Measurements from ENCODE around the gene GOLGA6C.

Gene GOLGA6C

DNA sequence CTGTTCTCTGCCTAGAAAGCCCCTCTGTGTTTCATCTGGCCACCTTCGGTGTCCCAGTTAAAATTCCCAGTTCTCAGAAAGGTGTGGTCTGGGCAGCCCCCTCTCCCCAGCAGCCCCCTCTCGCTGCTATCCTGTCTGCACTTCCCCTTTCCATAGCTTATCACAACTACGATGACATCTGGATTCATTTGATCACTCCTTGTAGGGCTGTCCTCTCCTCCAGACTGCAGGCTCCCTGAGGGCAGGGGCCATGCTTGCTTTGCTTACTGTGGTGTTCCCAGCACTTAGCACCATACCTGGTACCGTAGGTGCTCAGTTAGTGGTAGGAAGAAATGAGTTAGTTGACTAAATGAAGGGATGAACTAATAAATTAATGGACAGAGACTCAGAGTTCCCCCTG lies 26.3 kb upstream of the GOLGA6C start:
- TF ChIP-seq, protein P1, sequence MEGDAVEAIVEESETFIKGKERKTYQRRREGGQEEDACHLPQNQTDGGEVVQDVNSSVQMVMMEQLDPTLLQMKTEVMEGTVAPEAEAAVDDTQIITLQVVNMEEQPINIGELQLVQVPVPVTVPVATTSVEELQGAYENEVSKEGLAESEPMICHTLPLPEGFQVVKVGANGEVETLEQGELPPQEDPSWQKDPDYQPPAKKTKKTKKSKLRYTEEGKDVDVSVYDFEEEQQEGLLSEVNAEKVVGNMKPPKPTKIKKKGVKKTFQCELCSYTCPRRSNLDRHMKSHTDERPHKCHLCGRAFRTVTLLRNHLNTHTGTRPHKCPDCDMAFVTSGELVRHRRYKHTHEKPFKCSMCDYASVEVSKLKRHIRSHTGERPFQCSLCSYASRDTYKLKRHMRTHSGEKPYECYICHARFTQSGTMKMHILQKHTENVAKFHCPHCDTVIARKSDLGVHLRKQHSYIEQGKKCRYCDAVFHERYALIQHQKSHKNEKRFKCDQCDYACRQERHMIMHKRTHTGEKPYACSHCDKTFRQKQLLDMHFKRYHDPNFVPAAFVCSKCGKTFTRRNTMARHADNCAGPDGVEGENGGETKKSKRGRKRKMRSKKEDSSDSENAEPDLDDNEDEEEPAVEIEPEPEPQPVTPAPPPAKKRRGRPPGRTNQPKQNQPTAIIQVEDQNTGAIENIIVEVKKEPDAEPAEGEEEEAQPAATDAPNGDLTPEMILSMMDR (IDR thresholded peaks at IDR 0.05; ENCODE audit: extremely low read depth, missing control alignments): no peak
- DNase-seq (ENCODE audit: low spot score): no peak

DNA sequence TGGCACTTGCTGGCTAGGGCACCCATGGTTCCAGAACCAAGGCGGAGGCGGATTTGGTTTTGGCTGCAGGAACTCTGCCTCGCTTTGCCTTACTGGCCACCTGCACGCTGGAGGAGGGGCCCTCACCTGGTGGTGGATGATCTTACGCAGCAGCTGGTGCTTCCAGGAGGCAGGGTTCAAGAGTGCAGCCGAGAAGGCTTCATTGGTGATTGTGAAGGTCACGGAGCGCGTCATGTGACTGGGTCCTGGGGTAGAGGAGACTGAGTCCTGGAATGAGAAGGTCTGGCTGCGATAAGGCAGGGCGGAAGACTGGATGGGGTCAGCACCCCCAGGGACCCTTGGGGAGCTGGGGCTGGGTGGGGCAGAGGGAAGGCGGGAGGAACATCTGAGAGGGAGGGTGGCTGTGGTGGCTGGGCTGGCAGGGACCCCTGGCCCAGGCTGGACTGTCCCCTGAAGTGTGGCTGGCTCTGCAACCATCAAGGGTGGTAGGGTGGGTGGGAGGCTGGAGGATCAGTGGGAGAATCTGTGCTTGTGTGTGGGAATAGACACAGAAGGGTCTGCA lies 25.8 kb upstream of the GOLGA6C start:
- TF ChIP-seq, protein P1 (IDR thresholded peaks at IDR 0.05; ENCODE audit: extremely low read depth, missing control alignments): no peak
- DNase-seq (ENCODE audit: low spot score): no peak

DNA sequence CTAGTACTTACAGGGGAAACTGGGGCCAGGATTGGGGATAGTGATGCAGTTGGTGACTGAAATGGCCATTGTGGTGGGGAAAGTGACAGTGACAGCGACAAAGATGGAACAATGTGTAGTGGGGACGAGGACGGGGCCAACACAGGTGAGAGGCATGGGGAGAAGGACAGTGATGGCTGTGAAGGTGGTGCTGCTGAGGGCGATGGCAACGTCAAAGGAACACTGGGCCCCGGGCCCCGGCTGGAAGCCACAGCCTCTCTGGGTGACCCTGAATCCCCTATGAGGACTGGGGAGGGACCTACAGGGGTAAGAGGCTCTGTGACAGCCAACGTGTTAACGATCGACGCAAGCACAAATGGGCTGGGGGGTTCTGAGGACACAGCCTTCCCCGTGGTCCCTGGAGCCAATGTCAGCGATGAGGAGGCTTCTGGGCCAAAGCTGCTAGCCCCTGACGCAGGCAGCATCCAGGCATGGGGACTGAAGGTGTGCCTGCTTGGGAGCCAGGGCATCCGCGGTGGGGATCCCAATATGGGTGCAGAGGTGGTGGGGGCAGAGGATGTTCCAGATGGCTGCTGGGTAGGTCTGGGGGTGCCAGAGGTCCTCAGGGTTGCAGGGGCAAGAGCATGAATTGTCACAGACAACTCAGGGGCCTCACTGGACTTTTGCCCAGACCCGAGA lies 25.2 kb upstream of the GOLGA6C start:
- DNase-seq (ENCODE audit: low spot score): peak; percentile 4
- TF ChIP-seq, protein P1 (IDR thresholded peaks at IDR 0.05; ENCODE audit: extremely low read depth, missing control alignments): no peak

DNA sequence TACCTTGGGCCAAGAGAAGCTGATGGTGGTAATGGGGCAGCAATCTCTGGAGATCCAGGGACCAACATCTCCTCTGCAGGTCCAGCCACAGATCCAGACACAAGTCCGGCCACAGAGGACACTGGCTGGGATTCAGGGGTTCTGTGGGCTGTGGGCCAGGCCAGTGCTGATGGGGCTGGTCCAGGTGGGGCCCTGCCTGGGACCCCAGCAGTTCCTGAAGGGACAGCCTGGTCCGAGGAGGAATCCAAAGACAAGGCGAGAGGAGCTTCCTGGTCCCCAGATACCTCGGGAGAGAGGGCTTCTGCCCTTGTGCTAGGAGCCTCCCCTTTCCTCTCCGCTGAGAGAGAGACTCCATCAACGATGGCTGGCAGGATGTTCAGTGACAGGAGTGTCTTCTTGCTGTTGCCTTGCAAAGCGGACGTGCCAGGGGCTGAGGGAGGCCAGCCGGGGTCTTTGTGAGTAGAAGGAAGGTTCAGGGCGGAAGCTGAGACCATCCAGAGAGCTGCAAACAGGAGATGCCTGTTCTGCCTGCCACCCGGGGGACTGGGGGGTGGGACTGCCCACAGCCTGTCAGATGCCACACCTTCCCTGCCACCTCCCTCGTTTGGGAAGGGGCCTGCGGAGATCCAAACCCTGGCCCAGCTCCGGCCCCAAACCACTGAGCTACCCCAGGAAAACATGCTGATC lies 24.5 kb upstream of the GOLGA6C start:
- TF ChIP-seq, protein P1 (IDR thresholded peaks at IDR 0.05; ENCODE audit: extremely low read depth, missing control alignments): no peak
- peak; percentile 4 for DNase-seq (ENCODE audit: low spot score)

DNA sequence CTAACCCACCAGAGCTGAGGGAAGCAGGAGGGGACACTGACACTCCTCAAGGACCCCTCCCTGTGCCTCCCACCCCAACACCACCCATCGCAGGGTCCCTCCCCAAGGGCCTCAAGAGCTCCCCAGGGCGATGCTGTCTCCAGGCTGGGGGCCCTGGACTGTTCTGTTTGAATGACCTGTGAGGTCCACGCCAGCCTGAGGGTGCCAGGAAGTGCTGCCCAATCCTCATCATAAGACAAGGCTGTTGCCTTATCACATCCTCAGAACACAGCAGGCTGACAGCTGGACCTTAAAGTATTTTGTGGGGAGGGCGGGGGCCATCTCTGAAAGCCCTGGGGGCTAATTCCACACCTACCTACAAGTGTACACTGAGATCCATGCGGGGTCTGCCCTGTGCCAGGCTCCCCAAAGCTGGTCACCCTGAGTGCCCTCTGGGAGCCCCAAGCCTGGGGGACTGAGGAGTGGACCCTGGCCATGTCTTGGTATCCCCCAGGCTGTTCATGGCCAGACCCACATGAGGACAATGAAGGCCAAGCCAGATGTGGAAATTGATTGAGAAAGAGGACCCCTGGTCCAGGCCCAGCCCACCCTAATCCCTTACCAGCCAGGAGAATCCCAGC lies 23.8 kb upstream of the GOLGA6C start:
- no peak for DNase-seq (ENCODE audit: low spot score)
- TF ChIP-seq, protein P1 (IDR thresholded peaks at IDR 0.05; ENCODE audit: extremely low read depth, missing control alignments): no peak

DNA sequence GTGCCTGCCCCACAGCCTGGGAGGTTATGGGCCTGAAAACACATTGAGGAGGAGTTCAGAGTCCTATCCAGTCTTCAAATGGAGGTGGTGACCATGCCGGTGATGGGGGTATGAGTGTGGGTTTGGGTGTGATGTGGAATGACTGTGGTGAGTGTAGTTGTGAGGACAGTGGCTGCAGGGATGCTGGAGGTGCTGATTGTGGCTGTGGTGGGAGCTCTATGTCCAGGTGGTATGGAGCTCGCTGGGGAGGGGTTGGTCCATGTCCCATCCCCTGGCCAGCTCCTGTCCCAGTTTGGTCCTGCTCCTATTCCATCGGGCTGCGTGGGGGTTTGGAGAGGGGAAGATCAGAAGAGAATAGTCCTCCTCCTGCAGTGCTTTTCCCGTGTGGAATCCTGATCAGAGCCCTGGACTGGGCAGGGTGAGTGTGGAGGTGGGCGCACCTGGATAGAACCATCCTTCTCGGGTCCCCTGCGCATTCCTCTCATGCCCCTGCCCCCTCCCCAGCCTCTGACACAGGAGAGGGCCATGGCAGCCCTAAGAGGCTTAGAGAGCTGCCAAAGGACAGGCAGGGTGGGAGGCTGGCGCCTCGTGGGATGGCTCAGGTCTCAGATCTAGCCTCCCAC lies 23.0 kb upstream of the GOLGA6C start:
- TF ChIP-seq, protein P1 (IDR thresholded peaks at IDR 0.05; ENCODE audit: extremely low read depth, missing control alignments): no peak
- peak; percentile 6 for DNase-seq (ENCODE audit: low spot score)

Measured in GM20000 (cell line).